Heart right ventricle (tissue), 16 donors: ENCODE results near the gene KRT9. TPM values are rescaled to one million over a fixed set of nuclear protein-coding genes. Genes with fewer than 3 reads are reported as not detected.
"Not testable (repeated sequence)": the region's sequence is repeated elsewhere in the genome, so short reads cannot be mapped to it uniquely, and the experiment has no call there.

Experiments
- ATAC-seq, 8 donors: fragments of 200-7000 bp; cut with Tn5 transposase; one replicate each; pipeline ENCODE4 v1.9.1; 2020; ENCODE audit warnings: mild to moderate bottlenecking in 8 of 8, moderate library complexity in 8 of 8, moderate number of reproducible peaks in 1 of 8
- DNase-seq, 2 donors: peaks; one replicate each; pipeline ENCODE4 v3.0.0-alpha.2; 2020
- H3K27ac ChIP-seq, 10 donors: fragments of 200-600 bp; sonication (generic) in 2 of 10; one replicate each; pipeline versions ENCODE4 v1.5.0 to v1.8.0; 2020 to 2022; ENCODE audit warnings: mild to moderate bottlenecking in 3 of 10
- H3K27me3 ChIP-seq, 7 donors: fragments of 200-600 bp; one replicate each; pipeline ENCODE4 v1.8.0; 2021 to 2022; ENCODE audit warnings: mild to moderate bottlenecking in 2 of 7
- H3K36me3 ChIP-seq, 9 donors: fragments of 200-600 bp; sonication (generic) in 1 of 9; one replicate each; pipeline versions ENCODE4 v1.5.0 to v1.8.0; 2020 to 2022; ENCODE audit warnings: mild to moderate bottlenecking in 2 of 9
- H3K4me1 ChIP-seq, 9 donors: fragments of 200-600 bp; sonication (generic) in 1 of 9; one replicate each; pipeline versions ENCODE4 v1.5.0 to v1.8.0; 2020 to 2022; ENCODE audit warnings: mild to moderate bottlenecking in 4 of 9
- H3K4me3 ChIP-seq, 10 donors: fragments of 200-600 bp; sonication (generic) in 2 of 10; one replicate each; pipeline versions ENCODE4 v1.5.0 to v1.8.0; 2020 to 2022; ENCODE audit warnings: mild to moderate bottlenecking in 7 of 10, moderate library complexity in 2 of 10
- H3K9me3 ChIP-seq, 11 donors: fragments of 200-600 bp in 10 of 11; sonication (generic) in 2 of 11; one replicate each; pipeline versions ENCODE4 v1.5.0 to v1.8.0; 2013 to 2022; ENCODE audit warnings: mild to moderate bottlenecking in 2 of 11, control low read depth in 1 of 11, moderate library complexity in 1 of 11
- CTCF ChIP-seq, 9 donors: fragments of 200-600 bp; sonication (generic) in 2 of 9; IDR thresholded peaks; one replicate each; pipeline versions ENCODE4 v1.5.0 to v1.8.0; 2021 to 2022; ENCODE audit warnings: antibody characterized with exemption in 9 of 9, mild to moderate bottlenecking in 5 of 9, moderate library complexity in 1 of 9
- WGBS, 2 donors: extraction: QIAGEN DNeasy Blood & Tissue Kit; methylation state at CpG; one replicate each; pipeline ENCODE4 v1.1.7; 2013; ENCODE audit warnings: inconsistent platforms in 1 of 2; 5-methylcytosine and 5-hydroxymethylcytosine counted together
- intact Hi-C, 10 donors: fragments of 100-400 bp; cut with DNase I; formaldehyde crosslinking; loops; one replicate each; pipeline versions ENCODE4 v1.11.1 to v1.14.2; 2022
- polyA plus RNA-seq, 2 donors: library from polyadenylated mRNA; stranded (reverse); fragments of 200-250 nt; gene quantifications; one replicate each; pipeline ENCODE4 v1.2.3, GENCODE V29; 2013
- total RNA-seq, 10 donors: library from RNA; stranded (reverse); fragmentation: NEBNext Ultra II Directional in 3 of 10; extraction: Animal tissue kit (Norgen Biotek cat#: 25700) in 3 of 10; gene quantifications; one replicate each; pipeline versions ENCODE4 v1.2.1 to v1.2.4, GENCODE V29; 2021 to 2023
- donor health status: Arrhythmogenic right ventricular cardiomyopathy.
- donor health status: ischemic (EF 13 %, LVEDD 7.1; RV severe dilation, severe dysfunction).
- donor health status: healthy with polysubstance abuse.
- donor health status: DM: no; HTN: yes; CAD: no.
- donor health status: DM: no; HTN: no; CAD: no.
- donor health status: ischemic (EF 25% LVEDD 6.9; RV normal size, moderate dysfunction).
- donor health status: ischemic (EF 25% LVEDD 5.7; RV mildly dilated, moderate dysfunction).
- donor health status: healthy.
- donor health status: DM: yes; HTN: yes; CAD: no.
- donor health status: Ischemic cardiomyopathy.
- donor health status: ischemic (EF 35%, LVEDD 5.7; RV mildly dilated, moderate dysfunction).
- donor health status: nonischemic (EF 11% LVEDD 7.7; RV severe dilation, severe dysfunction).
- donor health status: DM: yes; HTN: yes; CAD: no.
- donor health status: PGD.
- donor health status: ischemic (EF 29% LVEDD 5.4; RV normal size, mild dysfunction).
- donor health status: nonischemic (EF 23%, LVEDD 6.1; RV moderate dilation, normal function).

The KRT9 gene
- total and polyA plus RNA-seq, 12 donors = not detected

GRCh38 chr17:41578971-41579370 lies 7.1 kb upstream of the KRT9 start:
- WGBS, 2 donors = 63 to 73% methylated on average over 5 of the region's 5 CpGs
- no peak for DNase-seq
- Histone ChIP-seq H3K36me3 (no peaks in the 10 kb centered on the region), H3K27ac (no peak overlapping the region), H3K27me3 (peaks cover 0 to 58% (median 37%) of the 10 kb centered on the region in 7 donors), H3K4me1 (no peaks in the 10 kb centered on the region), H3K9me3 (no peaks in the 10 kb centered on the region), H3K4me3 (no peak overlapping the region)
- no peak for TF ChIP-seq CTCF (IDR thresholded peaks at IDR 0.05)
- intact Hi-C loops = loop anchor here in 2 of 10 donors (1.0 kb wide), 1 partner anchor 69 kb away; no protein-coding TSS in a partner anchor
- no peak for ATAC-seq

GRCh38 chr17:41578538-41578937 lies 6.7 kb upstream of the KRT9 start:
- no peak for TF ChIP-seq CTCF (IDR thresholded peaks at IDR 0.05)
- H3K36me3 ChIP-seq = no peaks in the 10 kb centered on the region
- intact Hi-C loops = no loop called here
- no peaks in the 10 kb centered on the region for H3K9me3 ChIP-seq
- no peak overlapping the region for H3K4me3 ChIP-seq
- H3K4me1 ChIP-seq = no peaks in the 10 kb centered on the region
- WGBS, 2 donors = 83 to 96% methylated on average over 1 of the region's 1 CpG
- DNase-seq (no peak), ATAC-seq (no peak)
- H3K27me3 ChIP-seq = peaks cover 0 to 62% (median 38%) of the 10 kb centered on the region in 7 donors
- no peak overlapping the region for H3K27ac ChIP-seq

- H3K27me3 ChIP-seq = peaks cover 0 to 65% (median 56%) of the 10 kb centered on the region in 7 donors
- H3K4me1 ChIP-seq, DNase-seq, H3K4me3 ChIP-seq, intact Hi-C loops, H3K27ac ChIP-seq, H3K36me3 ChIP-seq, ATAC-seq, H3K9me3 ChIP-seq: not testable (repeated sequence)
- 84 to 88% methylated on average over 4 of the region's 4 CpGs for WGBS, 2 donors
Measured at GRCh38 chr17:41576740-41577139, 4.9 kb upstream of the KRT9 start.

GRCh38 chr17:41575336-41575735 lies 3.5 kb upstream of the KRT9 start:
- Histone ChIP-seq H3K27ac (no peak overlapping the region), H3K36me3 (no peaks in the 10 kb centered on the region), H3K27me3 (peaks cover 0 to 63% (median 56%) of the 10 kb centered on the region in 7 donors), H3K4me1 (no peaks in the 10 kb centered on the region), H3K9me3 (no peaks in the 10 kb centered on the region), H3K4me3 (no peak overlapping the region)
- ATAC-seq (no peak), DNase-seq (no peak)
- 48 to 61% methylated on average over 3 of the region's 3 CpGs for WGBS, 2 donors
- no peak for TF ChIP-seq CTCF (IDR thresholded peaks at IDR 0.05)
- intact Hi-C loops = no loop called here

- no peak for TF ChIP-seq CTCF (IDR thresholded peaks at IDR 0.05)
- no peak for ATAC-seq
Measured at GRCh38 chr17:41567317-41567716, 4.5 kb downstream of the KRT9 start.

More at GRCh38 chr17:41567317-41567716, 4.5 kb downstream of the KRT9 start:
- Histone ChIP-seq H3K9me3 (peaks cover 0 to 10% (median 0%) of the 10 kb centered on the region in 11 donors), H3K4me3 (no peak overlapping the region), H3K27ac (no peak overlapping the region), H3K27me3 (peaks cover 0 to 53% (median 29%) of the 10 kb centered on the region in 7 donors), H3K36me3 (no peaks in the 10 kb centered on the region), H3K4me1 (no peaks in the 10 kb centered on the region)
- intact Hi-C loops = no loop called here
- WGBS, 2 donors = 86 to 87% methylated on average over 6 of the region's 6 CpGs
- DNase-seq = no peak
